HUDEP-2 (cell line): ENCODE data around the gene ZKSCAN3.
"Not testable (repeated sequence)": the region's sequence is repeated elsewhere in the genome, so short reads cannot be mapped to it uniquely, and the experiment has no call there.

Experiments used
- DNase-seq, 76 experiments: peaks; one replicate each; lab custom pipeline; 2025; ENCODE audit not compliant: unreplicated experiment in 76 of 76; lab: John Stamatoyannopoulos, UW

The ZKSCAN3 gene

DNA sequence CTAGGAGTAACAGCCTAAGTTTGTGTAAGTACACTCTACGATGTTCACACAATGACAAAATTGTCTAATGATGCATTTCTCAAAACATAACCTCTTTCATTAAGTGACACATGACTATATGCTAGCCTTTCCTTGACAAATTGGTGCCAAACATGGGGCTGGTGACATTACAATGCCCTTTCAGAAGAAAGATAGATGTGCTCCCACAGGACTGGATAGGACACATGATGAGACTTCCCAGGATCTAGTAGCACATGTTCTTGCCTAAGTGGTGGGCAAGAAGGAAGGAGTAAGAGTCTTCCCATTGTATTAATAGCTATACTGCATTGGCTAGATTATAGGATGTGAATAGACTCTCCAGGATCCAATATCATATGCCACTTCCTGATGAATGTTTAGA is 21.5 kb downstream of the ZKSCAN3 start:
- no peak for DNase-seq

DNA sequence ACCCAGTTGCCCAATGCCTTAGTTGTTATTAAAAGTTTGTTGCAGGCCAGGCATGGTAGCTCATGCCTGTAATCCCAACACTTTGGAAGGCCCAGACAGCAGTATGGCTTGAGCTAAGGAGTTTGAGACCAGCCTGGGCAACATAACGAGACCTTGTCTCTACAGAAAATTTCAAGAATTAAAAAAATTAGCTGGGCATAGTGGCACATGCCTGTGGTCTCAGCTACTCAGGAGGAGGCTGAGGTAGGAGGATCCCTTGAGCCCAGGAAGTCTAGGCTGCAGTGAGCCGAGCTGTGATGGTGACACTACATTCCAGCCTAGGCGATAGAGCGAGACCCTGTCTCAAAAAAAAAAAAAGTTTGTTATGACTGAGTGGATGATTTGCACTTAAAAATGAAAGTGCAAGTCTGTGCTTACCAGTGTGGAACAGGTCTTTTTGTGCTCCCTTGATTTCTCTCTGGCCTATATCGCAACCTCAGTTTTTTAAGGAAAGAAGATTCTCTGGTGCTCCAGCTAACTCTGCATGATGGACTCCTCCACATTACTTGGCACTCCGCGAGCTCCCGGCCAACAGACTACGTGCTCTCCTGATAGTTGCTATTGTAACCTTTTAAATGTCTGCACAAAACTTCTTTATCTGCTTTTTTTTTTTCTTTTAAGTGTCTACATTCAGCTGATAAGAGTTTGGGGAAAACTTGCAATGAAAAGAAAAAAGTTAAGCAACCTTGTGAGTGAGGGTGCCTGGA is 22.1 kb downstream of the ZKSCAN3 start:
- peak in 17 of 76 experiments; percentile 6 to 52 (median 26) for DNase-seq

- no peak for DNase-seq
Observed at GRCh38 chr6:28373925-28374324, 24.2 kb downstream of the ZKSCAN3 start.

DNA sequence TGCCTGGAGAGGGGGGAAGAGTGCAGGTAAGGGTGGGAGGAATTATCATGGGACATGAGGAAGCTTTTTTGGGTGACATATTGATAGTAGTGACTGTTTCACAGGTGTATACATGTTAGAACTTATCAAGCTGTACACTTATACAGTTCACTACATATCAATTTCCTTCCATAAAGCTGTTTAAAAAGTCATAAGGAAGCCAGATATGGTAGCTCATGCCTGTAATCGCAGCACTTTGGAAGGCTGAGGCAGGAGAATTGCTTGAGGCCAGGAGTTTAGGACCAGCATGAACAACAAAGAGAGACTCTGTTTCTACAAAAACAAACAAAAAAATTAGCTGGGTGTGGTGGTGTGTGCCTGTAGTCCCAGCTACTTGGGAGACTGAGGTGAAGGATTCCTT is 28.1 kb downstream of the ZKSCAN3 start:
- DNase-seq: no peak

GRCh38 chr6:28378644-28379043 is 28.9 kb downstream of the ZKSCAN3 start:
- no peak for DNase-seq

DNA sequence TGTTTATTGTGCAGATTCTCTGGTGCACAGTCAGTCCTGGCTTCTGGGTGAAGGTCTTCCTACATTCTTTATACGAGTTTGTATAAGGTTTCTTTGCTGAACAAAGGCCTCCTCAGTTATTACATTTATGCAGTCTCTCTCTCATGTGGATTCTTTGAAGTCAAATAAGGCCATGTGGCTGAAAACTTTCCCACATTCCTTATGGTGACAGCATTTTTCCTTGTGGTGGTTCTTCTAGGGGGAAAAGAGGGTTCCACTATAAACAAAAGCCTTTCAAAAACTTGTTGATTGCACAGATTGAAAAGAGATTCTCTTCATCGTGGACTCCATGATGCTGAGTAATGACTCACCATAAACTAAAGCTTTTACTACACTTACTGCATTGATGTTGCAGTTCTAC is 30.6 kb downstream of the ZKSCAN3 start:
- DNase-seq: no peak

GRCh38 chr6:28383235-28384142 is 33.7 kb downstream of the ZKSCAN3 start:
- peak in 74 of 76 experiments; percentile 28 to 94 (median 81) for DNase-seq

- no peak for DNase-seq
Observed at GRCh38 chr6:28384143-28384533, 34.4 kb downstream of the ZKSCAN3 start.

- DNase-seq: no peak
Observed at GRCh38 chr6:28390688-28391087, 40.9 kb downstream of the ZKSCAN3 start.

GRCh38 chr6:28393912-28394662 is 44.3 kb downstream of the ZKSCAN3 start:
- DNase-seq: peak in 3 of 76 experiments; percentile 7 to 13 (median 9)

- DNase-seq: no peak
Observed at GRCh38 chr6:28395918-28396317, 46.2 kb downstream of the ZKSCAN3 start.

DNA sequence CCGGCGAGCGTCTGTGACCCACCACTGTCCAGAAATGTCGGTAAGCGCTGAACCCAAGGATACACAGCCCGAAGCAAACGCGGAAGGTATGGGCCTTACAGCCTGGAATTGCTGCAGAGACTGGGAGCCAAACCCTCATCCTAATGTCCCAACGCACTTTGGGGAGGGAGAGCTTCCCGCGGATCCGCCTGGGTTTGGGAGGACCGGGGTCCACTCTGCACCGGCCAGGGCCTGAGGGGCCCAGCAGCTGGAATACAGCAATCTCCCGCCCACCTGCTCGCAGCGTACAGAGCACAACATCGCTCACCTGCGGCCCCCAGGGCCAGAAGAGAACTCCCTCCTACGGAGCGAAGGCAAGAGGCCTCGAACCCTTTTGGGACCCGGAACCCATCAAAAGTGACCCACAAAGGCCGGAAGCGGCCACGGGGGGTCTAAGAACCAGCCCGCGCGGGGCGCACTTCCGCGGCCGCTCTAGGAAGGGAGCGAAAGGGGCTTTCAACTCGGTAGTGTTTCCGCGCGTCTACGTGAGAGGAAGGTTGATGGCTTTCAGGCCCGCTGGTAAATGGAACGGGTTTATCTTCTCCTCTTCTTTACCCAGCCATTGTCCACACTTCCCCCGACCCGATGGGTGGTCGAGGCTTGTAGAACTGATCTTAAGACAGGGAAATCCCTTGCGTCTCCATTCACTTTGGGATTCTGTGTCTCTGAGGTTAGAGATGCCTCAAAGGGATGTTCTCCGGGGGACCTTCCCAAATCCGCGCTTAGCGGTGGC is 49.8 kb downstream of the ZKSCAN3 start, which contains the start of gene ZSCAN12:
Gene ZSCAN12, minus strand, starts transcription at position 398 of the 772 bp plus-strand sequence. CDS start 1,342 bp downstream, outside the sequence.
- DNase-seq: peak in 75 of 76 experiments; percentile 58 to 94 (median 87)

- DNase-seq: no peak
Observed at GRCh38 chr6:28400122-28400451, 50.3 kb downstream of the ZKSCAN3 start.

GRCh38 chr6:28401172-28401571 is 51.4 kb downstream of the ZKSCAN3 start:
- DNase-seq: peak in 9 of 76 experiments; percentile 10 to 53 (median 29)

DNA sequence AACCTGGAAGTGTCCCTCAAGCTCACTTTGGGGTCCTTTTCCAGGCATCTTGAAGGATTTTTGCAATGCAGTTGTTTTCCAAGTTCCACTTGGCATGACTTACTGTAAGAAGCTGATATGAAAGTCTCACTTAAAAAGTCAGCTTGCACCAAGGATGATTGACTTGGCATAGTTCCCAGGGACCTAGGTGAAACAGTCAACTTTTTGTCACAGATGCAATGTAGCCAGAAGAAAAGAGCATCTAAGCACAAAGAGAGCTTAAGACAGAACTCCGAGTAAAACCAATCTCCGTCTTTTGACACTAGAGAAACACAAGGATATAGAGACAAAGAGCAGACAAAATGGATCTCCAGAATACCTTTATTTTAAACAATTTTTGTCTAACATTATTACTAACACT is 52.5 kb downstream of the ZKSCAN3 start:
- peak in 12 of 76 experiments; percentile 7 to 43 (median 18) for DNase-seq

GRCh38 chr6:28403923-28404322 is 54.2 kb downstream of the ZKSCAN3 start:
- DNase-seq: not testable (repeated sequence)

- no peak for DNase-seq
Observed at GRCh38 chr6:28407401-28407800, 57.7 kb downstream of the ZKSCAN3 start.

- no peak for DNase-seq
Observed at GRCh38 chr6:28408076-28408802, 58.5 kb downstream of the ZKSCAN3 start.

GRCh38 chr6:28410767-28411166 is 61.0 kb downstream of the ZKSCAN3 start:
- DNase-seq: no peak
